Mammary epithelial cell (primary cell): ENCODE measurements around the gene DTNB.

Experiments used
- EZH2 ChIP-seq: IDR thresholded peaks from 2 replicates; pipeline ENCODE4 v1.6.1; 2012; ENCODE audit warnings: low read length, inconsistent platforms, borderline replicate concordance
- TF ChIP-seq, protein P1 (sequence below), 2 donors: IDR thresholded peaks in 1 of 2; conservative IDR thresholded peaks in 1 of 2; 2 replicates each; pipeline ENCODE4 v1.5.1; 2011 to 2012; ENCODE audit warnings: inconsistent platforms in 2 of 2, low read length in 2 of 2, mild to moderate bottlenecking in 2 of 2, control low read depth in 1 of 2, low read depth in 1 of 2; ENCODE audit not compliant: insufficient read depth in 1 of 2; ENCODE audit errors: extremely low read depth in 1 of 2

DNA sequence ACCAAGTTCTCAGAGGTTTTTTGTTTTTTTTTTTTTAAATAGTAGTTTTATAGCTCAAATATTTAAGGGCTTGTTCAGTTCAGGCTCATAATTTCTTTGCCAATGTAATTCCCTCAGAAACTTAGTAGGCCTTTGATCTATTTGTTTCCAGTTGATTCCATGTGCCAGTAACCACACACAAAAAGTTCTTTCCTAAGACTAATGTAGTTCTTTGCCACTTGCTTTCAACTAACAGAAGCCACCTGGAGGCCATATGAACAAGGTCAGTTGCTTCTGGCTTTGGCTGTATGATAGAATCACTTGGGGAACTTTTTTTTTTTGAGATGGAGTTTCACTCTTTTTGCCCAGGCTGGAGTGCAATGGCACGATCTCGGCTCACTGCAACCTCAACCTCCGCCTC is 100.7 kb downstream of the DTNB start:
- no peak for TF ChIP-seq EZH2
- TF ChIP-seq, protein P1, sequence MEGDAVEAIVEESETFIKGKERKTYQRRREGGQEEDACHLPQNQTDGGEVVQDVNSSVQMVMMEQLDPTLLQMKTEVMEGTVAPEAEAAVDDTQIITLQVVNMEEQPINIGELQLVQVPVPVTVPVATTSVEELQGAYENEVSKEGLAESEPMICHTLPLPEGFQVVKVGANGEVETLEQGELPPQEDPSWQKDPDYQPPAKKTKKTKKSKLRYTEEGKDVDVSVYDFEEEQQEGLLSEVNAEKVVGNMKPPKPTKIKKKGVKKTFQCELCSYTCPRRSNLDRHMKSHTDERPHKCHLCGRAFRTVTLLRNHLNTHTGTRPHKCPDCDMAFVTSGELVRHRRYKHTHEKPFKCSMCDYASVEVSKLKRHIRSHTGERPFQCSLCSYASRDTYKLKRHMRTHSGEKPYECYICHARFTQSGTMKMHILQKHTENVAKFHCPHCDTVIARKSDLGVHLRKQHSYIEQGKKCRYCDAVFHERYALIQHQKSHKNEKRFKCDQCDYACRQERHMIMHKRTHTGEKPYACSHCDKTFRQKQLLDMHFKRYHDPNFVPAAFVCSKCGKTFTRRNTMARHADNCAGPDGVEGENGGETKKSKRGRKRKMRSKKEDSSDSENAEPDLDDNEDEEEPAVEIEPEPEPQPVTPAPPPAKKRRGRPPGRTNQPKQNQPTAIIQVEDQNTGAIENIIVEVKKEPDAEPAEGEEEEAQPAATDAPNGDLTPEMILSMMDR (conservative IDR thresholded peaks at IDR 0.05 in 1 of 2, IDR thresholded peaks at IDR 0.05 in 1 of 2; ENCODE audit: extremely low read depth in 1 of 2, insufficient read depth in 1 of 2, low read depth in 1 of 2, low read length in 2 of 2): no peak
